GM21825 (cell line): ENCODE measurements around the gene CGB2.
"Not testable (repeated sequence)": the region's sequence is repeated elsewhere in the genome, so short reads cannot be mapped to it uniquely, and the experiment has no call there.

Source experiments
- ATAC-seq: cut with Tn5 transposase; IDR thresholded peaks from one replicate; pipeline ENCODE4 v1.9.1; 2021; ENCODE audit warnings: mild to moderate bottlenecking, moderate library complexity; ENCODE audit not compliant: unreplicated experiment

Gene CGB2

DNA sequence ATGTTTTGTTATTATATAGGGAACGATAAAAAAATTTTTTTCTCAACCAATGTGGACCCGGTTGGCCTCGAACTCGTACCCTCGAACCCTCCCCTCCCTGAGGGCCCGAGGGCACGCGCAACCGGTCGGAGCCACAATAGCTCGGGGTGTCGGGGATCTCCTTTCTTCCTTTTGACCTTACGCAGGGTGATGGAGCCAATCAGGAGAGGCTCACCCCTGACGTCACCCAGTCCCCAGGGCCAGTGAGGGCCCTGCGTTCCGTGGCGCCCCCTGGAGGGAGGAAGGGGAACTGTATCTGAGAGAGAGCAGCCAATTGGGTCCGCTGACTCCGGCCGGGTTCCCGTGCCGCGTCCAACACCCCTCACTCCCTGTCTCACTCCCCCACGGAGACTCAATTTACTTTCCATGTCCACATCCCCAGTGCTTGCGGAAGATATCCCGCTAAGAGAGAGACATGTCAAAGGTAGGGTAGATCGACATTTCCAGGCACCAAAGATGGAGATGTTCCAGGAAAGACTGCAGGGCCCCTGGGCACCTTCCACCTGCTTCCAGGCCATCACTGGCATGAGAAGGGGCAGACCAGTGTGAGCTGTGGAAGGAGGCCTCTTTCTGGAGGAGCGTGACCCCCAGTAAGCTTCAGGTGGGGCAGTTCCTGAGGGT is at the start of gene CGB2:
TSS of gene CGB2 (plus strand) at position 249 of the 660 bp plus-strand sequence. CDS start at position 455, 206 bp downstream.
- not testable (repeated sequence) for ATAC-seq

DNA sequence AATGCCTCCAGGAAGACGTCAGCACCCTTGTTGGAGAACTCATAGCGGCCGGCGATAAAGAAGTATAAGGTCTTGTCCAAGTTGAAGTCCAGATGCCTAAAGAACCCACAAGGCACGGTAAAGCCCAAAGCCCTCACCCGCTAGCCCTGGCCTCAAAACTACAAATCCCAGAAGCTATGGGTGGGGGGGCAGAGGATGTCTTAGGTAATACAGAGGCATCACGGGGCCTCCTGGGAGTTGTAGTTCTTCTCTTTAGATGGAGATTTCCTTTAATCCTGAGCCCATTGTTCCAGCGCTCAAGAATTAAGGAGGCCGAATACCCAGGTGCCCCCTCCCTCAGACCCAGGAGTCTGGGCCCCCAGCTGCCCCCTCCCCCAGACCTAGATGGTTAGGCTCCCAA is 49.4 kb upstream of the CGB2 start:
- no peak for ATAC-seq

DNA sequence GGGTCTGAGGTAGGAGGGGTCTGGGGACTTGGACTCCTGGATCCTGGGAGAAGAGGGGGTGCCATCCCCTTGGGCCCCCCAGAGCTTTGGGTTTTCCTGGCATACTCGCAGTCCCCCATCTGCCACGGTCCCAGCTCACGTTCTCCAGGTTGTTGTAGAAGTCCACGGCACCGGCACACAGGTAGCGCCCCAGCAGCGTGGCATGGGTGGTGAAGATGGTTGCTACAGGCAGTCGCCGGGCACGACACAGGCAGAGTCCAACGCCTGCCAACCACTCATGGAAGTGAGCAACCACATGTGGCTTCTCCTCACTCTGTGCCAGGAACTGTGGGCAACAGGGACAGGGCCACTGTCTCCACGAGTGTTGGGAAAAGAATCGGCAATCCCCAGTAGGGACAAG is 46.0 kb upstream of the CGB2 start:
- ATAC-seq = no peak

DNA sequence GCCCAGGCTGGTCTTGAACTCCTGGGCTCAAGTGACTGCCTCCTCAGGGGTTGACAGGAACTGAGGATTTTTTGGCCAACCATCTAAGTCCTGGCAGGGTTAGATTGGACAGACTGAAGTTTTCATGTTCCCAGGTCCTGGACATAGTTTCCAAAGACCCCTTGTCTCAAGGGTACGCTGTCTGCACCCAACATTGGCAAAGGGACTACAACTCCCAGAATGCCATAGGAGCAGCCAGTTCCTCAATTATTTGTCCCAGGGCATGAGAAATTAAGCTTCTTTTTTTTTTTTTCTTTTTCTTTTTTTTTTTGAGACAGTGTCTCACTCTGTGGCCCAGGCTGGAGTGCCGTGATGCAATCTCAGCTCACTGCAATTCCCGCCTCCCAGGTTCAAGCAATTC is 45.5 kb upstream of the CGB2 start:
- ATAC-seq = no peak

DNA sequence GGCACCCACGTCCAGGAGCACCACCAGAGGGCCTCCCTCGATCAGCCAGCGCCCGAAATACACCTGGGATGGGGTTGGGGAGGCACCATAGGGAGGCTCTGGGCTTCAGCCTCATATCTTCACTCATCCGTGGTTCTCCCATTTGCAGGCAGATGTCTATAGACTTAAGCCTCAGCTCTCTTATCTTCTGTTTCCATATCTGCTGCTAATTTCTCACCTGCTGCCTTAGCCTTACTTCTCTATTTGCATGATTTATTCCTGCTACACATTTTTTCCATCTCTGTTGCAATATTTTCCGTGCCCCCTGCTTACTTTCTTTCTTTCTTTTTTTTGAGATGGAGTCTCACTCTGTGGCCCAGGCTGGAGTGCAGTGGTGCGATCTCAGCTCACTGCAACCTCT is 44.4 kb upstream of the CGB2 start:
- no peak for ATAC-seq

DNA sequence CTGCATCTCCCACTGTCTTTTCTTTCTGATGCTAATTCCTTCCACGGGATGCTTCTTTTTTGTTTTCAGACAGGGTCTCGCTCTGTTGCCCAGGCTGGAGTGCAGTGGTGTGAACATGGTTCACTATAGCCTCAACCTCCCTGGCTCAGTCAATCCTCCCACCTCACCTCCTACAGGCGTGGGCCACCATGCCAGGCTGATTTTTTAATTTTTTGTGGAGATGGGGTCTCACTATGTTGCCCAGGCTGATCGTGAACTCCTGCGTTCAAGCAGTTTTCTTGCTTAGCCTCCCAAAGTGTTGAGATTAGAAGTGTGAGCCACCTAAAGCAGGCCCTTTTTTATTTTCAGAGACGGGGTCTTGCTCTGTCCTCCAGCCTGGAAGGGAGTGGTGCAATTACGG is 43.4 kb upstream of the CGB2 start:
- ATAC-seq = no peak

DNA sequence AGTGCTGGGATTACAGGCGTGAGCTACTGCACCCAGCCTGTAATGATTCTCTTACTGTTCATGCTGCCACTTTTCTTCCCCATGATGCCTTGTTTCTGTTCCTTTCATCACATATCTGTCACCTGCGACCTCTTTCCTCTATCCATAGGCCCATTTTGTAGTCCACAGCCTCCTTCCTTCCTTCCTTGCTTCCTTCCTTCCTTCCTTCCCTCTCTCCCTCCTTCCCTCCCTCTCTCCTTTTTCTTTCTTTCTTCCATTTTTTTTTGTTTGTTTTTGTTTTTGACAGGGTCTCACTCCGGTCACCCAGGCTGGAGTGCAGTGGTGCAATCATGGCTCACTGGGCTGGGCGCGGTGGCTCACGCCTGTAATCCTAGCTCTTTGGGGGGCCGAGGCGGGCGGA is 42.8 kb upstream of the CGB2 start:
- no peak for ATAC-seq

DNA sequence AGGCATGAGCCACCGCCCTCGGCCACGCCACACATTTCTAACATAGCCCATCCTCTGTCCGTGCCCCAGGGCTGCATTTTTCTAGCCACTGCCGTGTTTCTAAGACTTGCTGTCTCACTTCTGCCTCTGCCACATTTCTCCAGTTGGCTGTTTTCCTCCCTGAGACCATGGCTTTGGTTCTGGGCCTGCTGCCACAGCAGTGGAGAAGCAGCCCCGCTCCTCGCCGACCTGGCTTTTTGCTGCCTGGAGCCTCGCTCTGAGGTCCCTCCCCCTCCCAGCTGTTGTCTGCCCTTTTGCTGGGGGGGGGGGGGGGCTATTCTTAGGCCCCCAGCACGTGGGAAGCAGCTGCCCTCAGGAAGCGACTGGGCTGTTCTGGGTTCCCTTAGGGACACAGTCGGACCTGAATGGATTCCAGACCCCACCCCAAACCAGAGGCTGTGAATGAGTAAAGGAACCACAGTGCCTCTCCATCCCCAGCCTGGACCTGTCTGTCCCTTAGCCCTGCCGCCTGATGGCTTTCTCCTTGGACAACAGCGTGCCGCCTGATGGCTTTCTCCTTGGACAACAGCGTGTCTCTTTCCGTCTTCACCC is 41.9 kb upstream of the CGB2 start:
- no peak for ATAC-seq

DNA sequence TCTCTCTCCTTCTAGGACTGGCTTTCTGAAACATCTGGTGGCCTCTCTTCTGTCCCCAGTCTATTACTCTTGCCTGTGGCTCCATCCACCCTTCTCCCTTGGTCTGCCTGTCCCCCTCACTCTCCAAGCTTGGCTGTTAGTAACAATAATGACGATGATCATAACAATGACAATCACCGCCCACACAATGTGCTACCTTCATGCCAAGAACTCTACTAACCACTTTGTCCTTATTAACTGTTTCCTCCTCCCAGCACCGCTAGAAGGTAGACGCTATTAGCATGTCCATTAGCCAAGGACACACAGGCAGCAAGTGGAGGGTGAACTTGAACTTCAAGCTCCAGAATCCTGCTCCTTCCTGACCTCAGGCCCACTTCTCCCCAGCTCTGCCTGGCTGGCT is 41.3 kb upstream of the CGB2 start:
- ATAC-seq = no peak

DNA sequence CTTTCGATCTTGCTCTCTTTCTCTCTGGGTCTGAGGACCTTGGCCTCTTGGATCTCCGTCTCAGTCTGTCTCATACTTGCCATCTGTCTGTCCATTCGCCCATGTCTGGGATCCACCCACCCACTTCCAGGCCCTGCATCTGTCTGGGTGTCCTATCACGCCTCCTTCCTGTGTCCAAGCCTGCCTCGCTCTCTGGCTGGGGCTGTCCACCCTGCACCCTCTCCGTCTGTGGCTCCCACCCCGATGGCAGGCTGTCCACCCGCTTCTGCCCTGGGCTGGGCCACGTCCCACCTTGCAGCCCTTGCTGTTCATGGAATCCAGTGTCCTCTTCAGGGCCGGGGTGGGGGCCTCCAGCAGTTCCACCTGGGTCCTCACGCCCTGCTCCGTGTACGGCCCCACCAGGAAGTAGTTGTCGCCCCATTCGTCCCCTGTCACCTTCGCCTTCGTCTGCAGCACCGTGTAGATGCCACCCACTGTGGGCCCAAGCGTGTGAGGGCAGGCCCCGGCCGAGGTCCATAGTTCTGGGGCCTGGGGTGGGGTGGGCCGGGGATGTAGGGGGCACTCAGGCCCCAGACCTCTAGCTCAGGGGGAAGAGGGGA is 40.6 kb upstream of the CGB2 start:
- ATAC-seq = no peak

DNA sequence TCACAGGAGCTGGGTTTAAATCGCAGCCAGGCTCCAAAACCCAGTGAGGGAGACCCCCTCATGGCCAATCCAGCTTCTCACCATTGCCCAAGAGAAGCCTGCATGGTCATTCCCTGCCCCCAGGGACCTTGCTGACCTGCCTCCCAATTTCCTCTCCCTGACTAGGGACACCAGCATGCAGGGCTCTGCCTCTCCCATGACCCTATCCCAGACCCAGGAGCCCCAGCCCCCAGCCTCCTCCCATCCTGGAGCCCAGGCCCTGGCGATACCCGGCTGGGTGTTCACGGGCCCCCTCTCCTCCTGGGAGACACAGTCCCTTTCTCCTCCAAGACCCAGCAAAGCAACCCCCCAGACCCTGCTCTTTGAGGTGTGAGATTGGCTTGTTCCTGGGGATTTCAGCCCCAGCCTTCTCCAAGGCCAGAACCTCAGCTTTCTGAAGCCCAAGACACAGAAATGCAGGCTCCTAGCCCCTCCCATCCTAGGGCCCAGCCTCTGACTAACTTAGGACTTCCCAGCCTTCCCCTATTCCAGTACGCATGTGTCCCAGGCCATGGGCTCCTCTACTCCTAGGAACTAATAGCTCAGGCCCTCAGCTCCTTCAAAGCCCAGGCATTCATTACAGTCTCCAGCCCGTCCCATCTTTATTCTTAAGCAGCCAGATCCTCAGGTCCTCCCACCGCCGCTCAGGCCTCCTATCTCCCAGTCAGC is 39.7 kb upstream of the CGB2 start:
- ATAC-seq = no peak

DNA sequence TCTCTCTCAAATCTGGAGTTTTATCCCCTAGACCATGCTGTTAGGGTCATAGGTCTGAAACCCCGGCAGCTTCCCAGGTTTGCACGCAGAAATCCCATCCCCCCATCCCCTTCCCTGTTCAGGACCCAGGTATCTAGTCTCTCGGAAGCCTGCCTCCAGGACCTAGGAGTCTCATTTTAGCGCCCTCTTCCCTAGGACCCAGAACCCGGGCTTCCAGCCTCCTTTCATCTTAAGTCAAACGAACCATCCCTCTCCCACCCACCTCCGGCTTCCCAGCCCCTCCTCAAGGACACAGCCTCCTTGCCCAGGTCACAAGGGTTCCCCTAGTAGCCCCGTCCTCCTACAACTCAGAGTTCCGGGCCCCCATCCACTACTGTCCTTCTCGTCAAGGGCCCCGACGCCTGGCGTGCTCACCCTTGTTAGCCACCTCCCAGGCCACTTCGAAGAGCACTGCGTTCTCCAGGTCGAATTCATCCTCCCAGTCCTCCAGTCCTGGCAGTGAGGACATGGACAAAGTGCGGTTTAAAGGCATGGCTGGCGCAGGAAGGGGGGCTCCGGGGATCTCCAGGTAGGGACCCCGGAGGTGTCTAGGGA is 39.0 kb upstream of the CGB2 start:
- ATAC-seq = peak; percentile 1

DNA sequence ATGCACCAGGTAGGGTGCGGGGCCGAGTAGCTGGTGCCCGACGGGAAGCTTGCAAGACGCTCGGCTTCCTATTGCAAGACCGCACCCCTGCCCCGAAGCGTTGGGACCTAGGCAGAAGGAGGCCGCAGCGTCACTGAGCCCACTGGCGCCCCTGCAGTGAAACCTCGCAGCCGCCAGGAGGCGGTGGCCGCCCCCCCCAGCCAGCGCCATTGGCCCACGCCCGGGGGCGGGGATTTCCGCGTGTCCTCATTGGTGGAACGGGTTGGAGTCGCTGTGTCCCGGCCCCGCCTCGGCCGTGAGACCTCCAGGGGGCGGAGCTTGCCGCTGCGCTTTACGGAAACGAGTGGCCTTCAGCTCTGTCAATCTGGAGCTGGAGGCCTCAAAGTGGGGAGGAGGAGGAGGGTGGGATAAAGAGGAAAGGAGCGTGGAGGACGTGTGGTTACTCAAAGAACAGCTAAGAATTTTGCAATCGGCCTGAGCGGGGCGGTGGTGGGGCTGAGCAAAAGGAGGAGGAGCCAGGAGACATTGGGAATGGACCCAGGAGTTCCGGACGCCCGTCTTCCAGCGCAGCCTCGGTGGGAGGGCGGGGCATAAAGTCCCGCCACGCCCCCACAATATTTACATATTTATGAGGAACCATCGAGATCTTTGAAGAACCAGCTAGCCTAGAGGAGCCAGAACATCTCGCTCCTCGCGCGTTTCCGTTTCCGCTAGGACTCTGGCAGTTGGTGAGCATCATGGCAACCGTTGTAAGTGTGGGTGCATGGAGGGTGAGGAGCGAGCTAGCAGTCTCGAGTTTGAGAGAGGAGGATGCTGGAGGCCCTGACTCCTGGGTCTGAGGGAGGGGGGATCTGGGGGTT is 38.3 kb upstream of the CGB2 start, which contains the start of the genes GYS1 and RUVBL2:
TSS of gene GYS1 (minus strand) at position 135 of the 860 bp plus-strand sequence. CDS start 197 bp downstream, outside the sequence.
TSS of gene RUVBL2 (plus strand) at position 713 of the 860 bp plus-strand sequence. CDS start at position 738, 25 bp downstream.
- ATAC-seq = peak; percentile 76

DNA sequence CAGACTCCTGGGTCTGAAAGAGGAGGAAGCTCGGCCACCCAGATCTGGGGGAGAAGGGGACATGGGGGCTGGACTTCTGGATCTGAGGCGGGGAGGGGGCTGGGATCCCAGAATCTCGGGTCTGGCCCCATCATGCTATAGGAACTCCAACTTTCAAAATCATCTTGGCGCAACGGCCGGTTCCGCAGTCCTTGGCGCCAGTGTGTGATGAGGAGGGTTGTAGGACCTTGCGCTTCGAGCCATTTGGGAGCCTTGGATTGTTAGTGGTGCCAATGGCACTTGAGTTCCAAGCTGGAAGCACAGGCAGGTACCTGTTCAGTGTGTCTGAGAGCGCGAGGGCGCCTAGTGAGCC is 37.7 kb upstream of the CGB2 start:
- ATAC-seq = no peak

DNA sequence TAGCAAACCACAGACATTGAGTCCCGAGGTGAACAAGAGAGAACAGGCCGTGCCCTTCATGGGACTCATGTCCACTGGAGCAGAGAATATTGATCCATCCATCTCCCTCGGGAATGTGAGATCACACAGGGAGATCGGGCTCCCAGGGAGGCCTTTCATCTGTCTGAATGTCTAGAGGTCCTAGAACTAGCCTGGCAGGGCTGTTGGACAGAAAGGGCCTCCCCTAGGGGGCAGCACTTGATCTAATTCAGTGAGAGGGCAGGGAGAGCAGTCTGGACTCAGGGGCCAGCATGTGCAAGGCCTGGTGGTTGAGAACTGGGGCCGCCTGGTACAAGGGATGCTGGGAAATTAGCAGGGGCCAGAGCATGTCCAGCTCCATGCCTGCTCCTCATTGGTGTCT is 33.7 kb upstream of the CGB2 start:
- ATAC-seq = no peak

DNA sequence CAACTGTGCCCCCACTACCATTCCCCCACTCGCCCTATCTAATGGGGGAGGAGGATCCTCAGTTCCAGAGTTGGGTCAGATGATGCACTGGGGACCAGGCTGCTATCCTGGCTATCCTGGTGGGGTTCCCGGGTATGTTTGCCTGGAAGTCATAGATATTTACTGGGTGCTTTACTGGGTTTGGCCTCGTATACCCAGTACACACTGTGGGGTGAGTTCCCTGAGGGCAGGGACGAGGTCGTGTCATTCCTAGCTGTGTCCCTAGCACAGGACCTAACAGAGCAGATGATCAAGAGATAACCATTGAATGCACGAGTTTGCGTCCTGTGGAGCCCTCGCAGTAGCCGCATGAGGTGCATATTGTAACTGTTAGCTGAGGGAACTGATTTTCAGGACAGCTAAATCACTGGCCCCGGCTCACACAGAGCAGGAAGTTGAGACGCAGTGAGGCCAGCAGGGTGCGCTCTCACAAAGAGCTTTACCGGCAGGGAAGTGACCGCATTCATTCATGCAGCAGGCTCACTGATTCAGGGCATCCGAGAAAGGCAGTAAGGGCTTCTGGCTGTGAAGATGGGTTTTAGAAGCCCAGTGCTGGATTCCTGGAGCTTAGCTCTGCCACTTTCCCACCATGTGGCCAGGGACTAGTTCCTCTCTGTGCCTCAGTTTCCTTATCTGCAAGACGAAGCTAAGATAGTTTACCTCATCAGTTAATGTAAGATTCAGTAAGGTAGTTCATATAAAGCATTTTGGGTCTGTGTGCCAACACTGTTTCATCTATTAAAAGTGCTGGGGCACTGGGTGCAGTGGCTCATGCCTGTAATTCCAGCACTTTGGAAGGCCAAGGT is 32.0 kb upstream of the CGB2 start:
- no peak for ATAC-seq

DNA sequence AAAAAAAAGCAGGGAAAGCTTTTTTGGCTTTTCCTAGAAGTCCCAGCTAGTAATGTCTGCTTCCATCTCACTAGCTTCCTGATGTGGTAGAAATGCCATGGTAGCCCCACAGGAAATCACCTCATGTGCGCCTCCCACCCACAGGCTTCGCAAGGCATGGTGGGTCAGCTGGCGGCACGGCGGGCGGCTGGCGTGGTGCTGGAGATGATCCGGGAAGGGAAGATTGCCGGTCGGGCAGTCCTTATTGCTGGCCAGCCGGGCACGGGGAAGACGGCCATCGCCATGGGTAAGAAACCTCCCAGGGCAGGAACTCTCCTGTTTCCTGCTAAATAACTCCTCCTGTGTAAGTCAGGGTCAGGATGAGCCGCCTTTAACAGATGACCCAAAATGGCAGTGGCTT is 27.6 kb upstream of the CGB2 start:
- no peak for ATAC-seq

DNA sequence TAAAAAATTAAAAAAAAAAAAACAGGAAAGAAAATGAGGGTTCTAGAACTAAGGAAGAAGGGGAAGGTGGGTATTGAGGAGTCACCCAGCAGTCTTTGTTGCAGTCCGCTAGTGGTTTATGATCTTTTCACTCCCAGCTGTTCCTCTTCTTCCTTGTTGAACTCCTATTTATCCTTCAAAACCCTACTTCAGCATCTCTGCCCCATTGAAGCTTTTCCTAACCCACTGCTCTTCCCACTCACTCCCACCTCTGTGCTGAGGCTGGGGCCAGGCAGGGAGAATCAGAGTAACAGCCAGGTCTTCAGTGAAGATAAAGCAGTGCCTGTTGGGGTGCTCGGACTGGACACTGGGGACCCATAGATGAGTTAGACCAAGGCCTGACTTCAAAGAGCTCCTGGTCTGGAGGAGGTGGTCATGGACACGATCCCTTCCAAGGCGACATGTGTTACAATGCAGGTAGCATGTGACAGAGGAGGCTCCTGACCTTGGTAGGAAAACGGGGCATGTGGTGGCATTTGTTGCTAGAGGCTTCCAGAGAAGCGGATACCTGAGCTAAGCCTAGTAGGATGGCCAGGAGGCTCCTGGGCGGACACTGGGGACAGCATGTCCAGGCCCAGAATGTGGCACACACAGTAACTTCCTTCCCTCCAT is 26.6 kb upstream of the CGB2 start:
- no peak for ATAC-seq

DNA sequence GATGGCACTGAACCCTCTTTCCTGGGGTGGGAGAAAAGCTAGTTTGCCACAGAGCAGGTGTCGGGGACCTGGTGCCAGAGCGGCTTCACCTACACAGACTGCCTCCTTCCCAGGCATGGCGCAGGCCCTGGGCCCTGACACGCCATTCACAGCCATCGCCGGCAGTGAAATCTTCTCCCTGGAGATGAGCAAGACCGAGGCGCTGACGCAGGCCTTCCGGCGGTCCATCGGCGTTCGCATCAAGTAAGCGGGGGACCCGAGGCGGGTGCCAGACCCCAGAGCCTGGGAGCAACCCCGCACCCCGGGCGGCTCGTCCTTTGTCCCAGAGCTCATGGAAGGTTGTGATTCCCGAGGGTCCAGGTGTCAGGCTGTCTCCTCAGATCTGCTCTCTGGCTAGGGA is 24.8 kb upstream of the CGB2 start:
- ATAC-seq = no peak
